ENCODE measurements around the gene PPIL1. TPM values are rescaled to one million over a fixed set of nuclear protein-coding genes. Genes with fewer than 3 reads are reported as not detected.

The PPIL1 gene
- polyA plus RNA-seq, 1 donor from 2014 or later: 104 TPM

DNA sequence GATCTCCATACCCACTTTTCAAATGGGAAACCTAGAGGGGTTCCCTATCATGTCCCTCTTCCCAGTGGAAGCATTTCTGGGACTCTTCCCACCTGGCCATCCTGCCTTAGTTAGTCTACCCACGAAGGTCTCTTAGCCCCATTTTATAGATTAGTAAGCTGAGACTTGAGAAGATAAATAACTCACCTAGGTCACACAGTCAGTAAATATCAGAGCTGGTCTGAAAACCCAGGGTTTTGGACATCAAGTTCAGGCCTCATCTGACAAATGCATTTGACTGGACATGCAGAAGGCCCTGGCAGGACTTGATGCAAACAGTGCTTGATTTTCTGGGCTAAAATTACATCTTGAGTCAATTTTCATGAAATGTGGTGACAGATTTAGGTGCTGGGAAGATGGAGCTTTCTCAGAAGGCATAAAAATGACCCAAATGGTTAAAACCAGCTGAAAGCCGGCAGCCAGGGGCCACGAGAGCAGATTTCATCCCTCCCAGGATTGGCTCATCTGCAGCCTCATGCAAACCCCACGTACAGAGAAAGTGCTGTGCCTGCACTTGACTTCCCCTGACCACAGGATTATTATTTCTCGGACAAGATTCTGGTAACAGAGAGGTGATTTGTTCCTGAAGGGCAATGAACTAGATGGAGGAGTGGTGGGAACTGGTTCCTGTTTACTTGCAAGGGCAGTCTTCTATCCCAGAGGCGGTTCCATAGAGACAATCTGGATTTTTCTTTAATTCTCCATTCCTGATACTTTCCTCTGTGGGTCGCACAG is 58.5 kb downstream of the PPIL1 start:
- Histone ChIP-seq H3K9me3 (ENCODE audit: low read length) (no peaks in the 10 kb centered on the region), H4K20me1 (ENCODE audit: insufficient read depth) (no peaks in the 10 kb centered on the region), H3K4me2 (ENCODE audit: low read length) (no peak overlapping the region), H3K9me2 (ENCODE audit: insufficient read depth, low read length) (no peaks in the 10 kb centered on the region), H3K4me3 (ENCODE audit: low read length) (no peak overlapping the region), H3K27me3 (ENCODE audit: insufficient read depth, low read depth, low read length) (no peaks in the 10 kb centered on the region), H3F3A (ENCODE audit: insufficient read depth, low read length, poor library complexity, severe bottlenecking) (no peaks in the 10 kb centered on the region), H3K9ac (ENCODE audit: low read length) (no peak overlapping the region), H3K79me2 (replicated peaks; ENCODE audit: insufficient read depth, low read length) (no peaks in the 10 kb centered on the region), H2AFZ (ENCODE audit: low read depth, low read length) (no peak overlapping the region), H3K27ac (ENCODE audit: low read length) (no peak overlapping the region), H3K36me3 (ENCODE audit: insufficient read depth, low read length) (no peaks in the 10 kb centered on the region)
- TF ChIP-seq RAD21 (conservative IDR thresholded peaks at IDR 0.05): no peak
- TF ChIP-seq MXI1 (conservative IDR thresholded peaks at IDR 0.05; ENCODE audit: poor library complexity, severe bottlenecking): no peak
- TF ChIP-seq POLR2AphosphoS5 (IDR thresholded peaks at IDR 0.05): no peak
- TF ChIP-seq, protein P1, sequence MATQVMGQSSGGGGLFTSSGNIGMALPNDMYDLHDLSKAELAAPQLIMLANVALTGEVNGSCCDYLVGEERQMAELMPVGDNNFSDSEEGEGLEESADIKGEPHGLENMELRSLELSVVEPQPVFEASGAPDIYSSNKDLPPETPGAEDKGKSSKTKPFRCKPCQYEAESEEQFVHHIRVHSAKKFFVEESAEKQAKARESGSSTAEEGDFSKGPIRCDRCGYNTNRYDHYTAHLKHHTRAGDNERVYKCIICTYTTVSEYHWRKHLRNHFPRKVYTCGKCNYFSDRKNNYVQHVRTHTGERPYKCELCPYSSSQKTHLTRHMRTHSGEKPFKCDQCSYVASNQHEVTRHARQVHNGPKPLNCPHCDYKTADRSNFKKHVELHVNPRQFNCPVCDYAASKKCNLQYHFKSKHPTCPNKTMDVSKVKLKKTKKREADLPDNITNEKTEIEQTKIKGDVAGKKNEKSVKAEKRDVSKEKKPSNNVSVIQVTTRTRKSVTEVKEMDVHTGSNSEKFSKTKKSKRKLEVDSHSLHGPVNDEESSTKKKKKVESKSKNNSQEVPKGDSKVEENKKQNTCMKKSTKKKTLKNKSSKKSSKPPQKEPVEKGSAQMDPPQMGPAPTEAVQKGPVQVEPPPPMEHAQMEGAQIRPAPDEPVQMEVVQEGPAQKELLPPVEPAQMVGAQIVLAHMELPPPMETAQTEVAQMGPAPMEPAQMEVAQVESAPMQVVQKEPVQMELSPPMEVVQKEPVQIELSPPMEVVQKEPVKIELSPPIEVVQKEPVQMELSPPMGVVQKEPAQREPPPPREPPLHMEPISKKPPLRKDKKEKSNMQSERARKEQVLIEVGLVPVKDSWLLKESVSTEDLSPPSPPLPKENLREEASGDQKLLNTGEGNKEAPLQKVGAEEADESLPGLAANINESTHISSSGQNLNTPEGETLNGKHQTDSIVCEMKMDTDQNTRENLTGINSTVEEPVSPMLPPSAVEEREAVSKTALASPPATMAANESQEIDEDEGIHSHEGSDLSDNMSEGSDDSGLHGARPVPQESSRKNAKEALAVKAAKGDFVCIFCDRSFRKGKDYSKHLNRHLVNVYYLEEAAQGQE (IDR thresholded peaks at IDR 0.05; ENCODE audit: borderline replicate concordance): no peak
- TF ChIP-seq EZH2 (IDR thresholded peaks at IDR 0.05; ENCODE audit: borderline replicate concordance, insufficient read depth, low read length, poor library complexity, severe bottlenecking): no peak
- TF ChIP-seq, protein P2, sequence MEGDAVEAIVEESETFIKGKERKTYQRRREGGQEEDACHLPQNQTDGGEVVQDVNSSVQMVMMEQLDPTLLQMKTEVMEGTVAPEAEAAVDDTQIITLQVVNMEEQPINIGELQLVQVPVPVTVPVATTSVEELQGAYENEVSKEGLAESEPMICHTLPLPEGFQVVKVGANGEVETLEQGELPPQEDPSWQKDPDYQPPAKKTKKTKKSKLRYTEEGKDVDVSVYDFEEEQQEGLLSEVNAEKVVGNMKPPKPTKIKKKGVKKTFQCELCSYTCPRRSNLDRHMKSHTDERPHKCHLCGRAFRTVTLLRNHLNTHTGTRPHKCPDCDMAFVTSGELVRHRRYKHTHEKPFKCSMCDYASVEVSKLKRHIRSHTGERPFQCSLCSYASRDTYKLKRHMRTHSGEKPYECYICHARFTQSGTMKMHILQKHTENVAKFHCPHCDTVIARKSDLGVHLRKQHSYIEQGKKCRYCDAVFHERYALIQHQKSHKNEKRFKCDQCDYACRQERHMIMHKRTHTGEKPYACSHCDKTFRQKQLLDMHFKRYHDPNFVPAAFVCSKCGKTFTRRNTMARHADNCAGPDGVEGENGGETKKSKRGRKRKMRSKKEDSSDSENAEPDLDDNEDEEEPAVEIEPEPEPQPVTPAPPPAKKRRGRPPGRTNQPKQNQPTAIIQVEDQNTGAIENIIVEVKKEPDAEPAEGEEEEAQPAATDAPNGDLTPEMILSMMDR (IDR thresholded peaks at IDR 0.05; ENCODE audit: poor library complexity, severe bottlenecking): no peak
- no peak for TF ChIP-seq TAF1 (IDR thresholded peaks at IDR 0.05; ENCODE audit: low read depth)
- TF ChIP-seq EP300 (conservative IDR thresholded peaks at IDR 0.05; ENCODE audit: poor library complexity, severe bottlenecking): no peak
- no peak for TF ChIP-seq SMC3 (conservative IDR thresholded peaks at IDR 0.05; ENCODE audit: poor library complexity)

DNA sequence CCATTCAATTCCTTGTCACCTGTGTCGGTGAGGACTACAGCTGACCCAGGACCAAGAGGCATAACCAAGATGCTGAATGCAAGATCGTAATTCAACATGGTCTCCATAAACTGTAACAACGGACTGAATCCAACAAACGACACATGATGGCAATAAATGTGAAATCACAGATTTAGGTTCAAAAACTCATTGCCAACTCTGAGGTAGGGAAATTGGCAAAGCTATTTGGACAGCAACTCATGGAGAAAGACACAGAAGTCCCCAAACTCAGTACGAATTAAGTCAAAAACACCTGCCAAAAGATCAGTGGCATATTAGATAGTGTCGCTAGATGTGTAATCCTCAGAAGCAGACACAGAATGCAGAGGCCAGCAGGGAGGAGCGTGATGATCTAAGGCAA is 60.4 kb downstream of the PPIL1 start:
- Histone ChIP-seq H3K4me2 (ENCODE audit: low read length) (no peak overlapping the region), H3K79me2 (replicated peaks; ENCODE audit: insufficient read depth, low read length) (no peaks in the 10 kb centered on the region), H3K9ac (ENCODE audit: low read length) (no peak overlapping the region), H4K20me1 (ENCODE audit: insufficient read depth) (no peaks in the 10 kb centered on the region), H3K27me3 (ENCODE audit: insufficient read depth, low read depth, low read length) (no peaks in the 10 kb centered on the region), H3K9me2 (ENCODE audit: insufficient read depth, low read length) (no peaks in the 10 kb centered on the region), H3K9me3 (ENCODE audit: low read length) (no peaks in the 10 kb centered on the region), H3K27ac (ENCODE audit: low read length) (no peak overlapping the region), H3K36me3 (ENCODE audit: insufficient read depth, low read length) (no peaks in the 10 kb centered on the region), H3K4me3 (ENCODE audit: low read length) (no peak overlapping the region), H2AFZ (ENCODE audit: low read depth, low read length) (no peak overlapping the region), H3F3A (ENCODE audit: insufficient read depth, low read length, poor library complexity, severe bottlenecking) (no peaks in the 10 kb centered on the region)
- TF ChIP-seq MXI1 (conservative IDR thresholded peaks at IDR 0.05; ENCODE audit: poor library complexity, severe bottlenecking) (no peak), TAF1 (IDR thresholded peaks at IDR 0.05; ENCODE audit: low read depth) (no peak), EP300 (conservative IDR thresholded peaks at IDR 0.05; ENCODE audit: poor library complexity, severe bottlenecking) (no peak), RAD21 (conservative IDR thresholded peaks at IDR 0.05) (no peak), EZH2 (IDR thresholded peaks at IDR 0.05; ENCODE audit: borderline replicate concordance, insufficient read depth, low read length, poor library complexity, severe bottlenecking) (no peak), POLR2AphosphoS5 (IDR thresholded peaks at IDR 0.05) (no peak), SMC3 (conservative IDR thresholded peaks at IDR 0.05; ENCODE audit: poor library complexity) (no peak)
- TF ChIP-seq, protein P1 (IDR thresholded peaks at IDR 0.05; ENCODE audit: borderline replicate concordance): no peak
- TF ChIP-seq, protein P2 (IDR thresholded peaks at IDR 0.05; ENCODE audit: poor library complexity, severe bottlenecking): no peak

Measured in neural cell (in vitro differentiated cells).